BLaER1 treated with 17β-estradiol and CSF1 and Interleukin-3, amounts not matched to agents 10 nM and 100 nM (cell line): ENCODE measurements around the gene CDR2L.
"Not testable (repeated sequence)": the region's sequence is repeated elsewhere in the genome, so short reads cannot be mapped to it uniquely, and the experiment has no call there.

ENCODE experiments used
- H3K27ac ChIP-seq, 11 experiments: shearing (Covaris generic); formaldehyde crosslinking; 2 replicates each; pipeline ENCODE4 v1.8.1; 2022
- H3K27me3 ChIP-seq, 11 experiments: shearing (Covaris generic); formaldehyde crosslinking; 2 replicates each; pipeline ENCODE4 v1.8.1; 2022
- H3K36me3 ChIP-seq, 11 experiments: shearing (Covaris generic); formaldehyde crosslinking; 2 replicates each; pipeline ENCODE4 v1.8.1; 2022
- H3K4me1 ChIP-seq, 10 experiments: shearing (Covaris generic); formaldehyde crosslinking; 2 replicates each; pipeline ENCODE4 v1.8.1; 2022
- H3K4me2 ChIP-seq, 11 experiments: shearing (Covaris generic); formaldehyde crosslinking; 2 replicates each; pipeline ENCODE4 v1.8.1; 2022
- H3K4me3 ChIP-seq, 10 experiments: shearing (Covaris generic); formaldehyde crosslinking; 2 replicates each; pipeline ENCODE4 v1.8.1; 2022
- H3K9ac ChIP-seq, 11 experiments: shearing (Covaris generic); formaldehyde crosslinking; 2 replicates each; pipeline ENCODE4 v1.8.1; 2022
- H3K9me3 ChIP-seq, 11 experiments: shearing (Covaris generic); formaldehyde crosslinking; replicated peaks in 1 of 11; 2 replicates each; pipeline ENCODE4 v1.8.1; 2022
- H4K20me1 ChIP-seq, 11 experiments: shearing (Covaris generic); formaldehyde crosslinking; 2 replicates each; pipeline ENCODE4 v1.8.1; 2022
- Cebpa-rat ChIP-seq, 11 experiments: shearing (Covaris generic); IDR thresholded peaks; 2 replicates each; pipeline ENCODE4 v1.8.1; 2022

The CDR2L gene

GRCh38 chr17:75001915-75002843, 14.7 kb downstream of the CDR2L start:
- peaks cover 15 to 26% (median 19%) of the 10 kb centered on the region in 10 experiments for H3K4me1 ChIP-seq
- peaks cover 0 to 3% (median 0%) of the 10 kb centered on the region in 11 experiments; a peak in 1 of 22 replicates for H4K20me1 ChIP-seq
- H3K4me3 ChIP-seq, result no peak overlapping the region
- H3K9me3 ChIP-seq, result no peaks in the 10 kb centered on the region
- TF ChIP-seq Cebpa-rat (IDR thresholded peaks at IDR 0.05), result no peak
- no peak overlapping the region for H3K9ac ChIP-seq
- no peak overlapping the region for H3K27ac ChIP-seq
- H3K27me3 ChIP-seq, result no peaks in the 10 kb centered on the region
- H3K36me3 ChIP-seq, result peaks cover 0 to 32% (median 12%) of the 10 kb centered on the region in 11 experiments; a peak in 12 of 22 replicates
- no peak overlapping the region; a peak in 1 of 22 replicates for H3K4me2 ChIP-seq

GRCh38 chr17:75003070-75003956, 15.9 kb downstream of the CDR2L start:
- no peak overlapping the region for H3K4me3 ChIP-seq
- TF ChIP-seq Cebpa-rat (IDR thresholded peaks at IDR 0.05), result no peak
- H3K4me1 ChIP-seq, result peaks cover 12 to 23% (median 15%) of the 10 kb centered on the region in 10 experiments
- H3K4me2 ChIP-seq, result no peak overlapping the region
- no peak overlapping the region for H3K27ac ChIP-seq
- H3K27me3 ChIP-seq, result no peaks in the 10 kb centered on the region
- no peak overlapping the region for H3K9ac ChIP-seq
- no peaks in the 10 kb centered on the region for H3K9me3 ChIP-seq
- H3K36me3 ChIP-seq, result peaks cover 0 to 32% (median 12%) of the 10 kb centered on the region in 11 experiments; a peak in 12 of 22 replicates
- peaks cover 0 to 3% (median 0%) of the 10 kb centered on the region in 11 experiments; a peak in 1 of 22 replicates for H4K20me1 ChIP-seq

- H3K36me3 ChIP-seq, result peaks cover 0 to 32% (median 12%) of the 10 kb centered on the region in 11 experiments; a peak in 12 of 22 replicates
- TF ChIP-seq Cebpa-rat (IDR thresholded peaks at IDR 0.05), result no peak
- no peak overlapping the region for H3K27ac ChIP-seq
- H3K9ac ChIP-seq, result no peak overlapping the region
- no peak overlapping the region for H3K4me2 ChIP-seq
- peaks cover 5 to 16% (median 8%) of the 10 kb centered on the region in 10 experiments for H3K4me1 ChIP-seq
- H3K27me3 ChIP-seq, result no peaks in the 10 kb centered on the region
- H4K20me1 ChIP-seq, result peaks cover 0 to 3% (median 0%) of the 10 kb centered on the region in 11 experiments; a peak in 1 of 22 replicates
- H3K9me3 ChIP-seq, result no peaks in the 10 kb centered on the region
- no peak overlapping the region for H3K4me3 ChIP-seq
Observed at GRCh38 chr17:75003957-75004355, 16.5 kb downstream of the CDR2L start.

- Histone ChIP-seq H3K36me3 (peaks cover 0 to 32% (median 12%) of the 10 kb centered on the region in 11 experiments; a peak in 12 of 22 replicates), H3K4me1 (peaks cover under 1 to 12% (median 4%) of the 10 kb centered on the region in 10 experiments; a peak in 18 of 20 replicates), H3K27ac (no peak overlapping the region), H4K20me1 (peaks cover 0 to 3% (median 0%) of the 10 kb centered on the region in 11 experiments; a peak in 1 of 22 replicates), H3K9me3 (no peaks in the 10 kb centered on the region), H3K4me3 (no peak overlapping the region), H3K4me2 (no peak overlapping the region), H3K9ac (no peak overlapping the region), H3K27me3 (no peaks in the 10 kb centered on the region)
- no peak for TF ChIP-seq Cebpa-rat (IDR thresholded peaks at IDR 0.05)
Observed at GRCh38 chr17:75004371-75004770, 16.9 kb downstream of the CDR2L start.

- no peak for TF ChIP-seq Cebpa-rat (IDR thresholded peaks at IDR 0.05)
- H3K9me3 ChIP-seq, result no peaks in the 10 kb centered on the region
- H3K9ac ChIP-seq, result no peak overlapping the region
- no peaks in the 10 kb centered on the region for H3K27me3 ChIP-seq
- H3K4me2 ChIP-seq, result no peak overlapping the region
- peaks cover 0 to 8% (median 0%) of the 10 kb centered on the region in 10 experiments; a peak in 4 of 20 replicates for H3K4me1 ChIP-seq
- peaks cover 0 to 32% (median 12%) of the 10 kb centered on the region in 11 experiments; a peak in 12 of 22 replicates for H3K36me3 ChIP-seq
- H3K27ac ChIP-seq, result no peak overlapping the region
- peaks cover 0 to 3% (median 0%) of the 10 kb centered on the region in 11 experiments; a peak in 1 of 22 replicates for H4K20me1 ChIP-seq
- no peak overlapping the region for H3K4me3 ChIP-seq
Observed at GRCh38 chr17:75005291-75005690, 17.9 kb downstream of the CDR2L start.

GRCh38 chr17:75006084-75006483, 18.7 kb downstream of the CDR2L start:
- H3K4me2 ChIP-seq, H3K9me3 ChIP-seq, H3K9ac ChIP-seq, H4K20me1 ChIP-seq, H3K4me1 ChIP-seq, H3K4me3 ChIP-seq, H3K27ac ChIP-seq, H3K27me3 ChIP-seq: not testable (repeated sequence)
- H3K36me3 ChIP-seq, result peaks cover 0 to 28% (median 10%) of the 10 kb centered on the region in 11 experiments; a peak in 12 of 22 replicates

- Histone ChIP-seq H3K4me1 (peaks cover 0 to 11% (median 10%) of the 10 kb centered on the region in 10 experiments; a peak in 16 of 20 replicates), H3K9me3 (no peaks in the 10 kb centered on the region), H3K4me2 (no peak overlapping the region), H3K36me3 (peaks cover 0 to 22% (median 5%) of the 10 kb centered on the region in 11 experiments; a peak in 12 of 22 replicates), H3K27me3 (no peaks in the 10 kb centered on the region), H3K4me3 (no peak overlapping the region), H3K9ac (no peak overlapping the region), H3K27ac (no peak overlapping the region), H4K20me1 (peaks cover 0 to 3% (median 0%) of the 10 kb centered on the region in 11 experiments; a peak in 1 of 22 replicates)
- TF ChIP-seq Cebpa-rat (IDR thresholded peaks at IDR 0.05), result no peak
Observed at GRCh38 chr17:75006653-75007052, 19.2 kb downstream of the CDR2L start.

- Histone ChIP-seq H3K9me3 (no peaks in the 10 kb centered on the region), H3K4me2 (no peak overlapping the region), H3K4me3 (no peak overlapping the region), H3K27ac (no peak overlapping the region), H3K36me3 (peaks cover 0 to 7% (median 0%) of the 10 kb centered on the region in 11 experiments; a peak in 7 of 22 replicates), H4K20me1 (0 out of 22 replicates have a peak, but pooled peaks cover 0 to 3% (median 0%) of the 10 kb centered on the region in 11 experiments), H3K9ac (no peak overlapping the region), H3K27me3 (no peaks in the 10 kb centered on the region), H3K4me1 (peaks cover 3 to 23% (median 21%) of the 10 kb centered on the region in 10 experiments)
- TF ChIP-seq Cebpa-rat (IDR thresholded peaks at IDR 0.05), result no peak
Observed at GRCh38 chr17:75008373-75008772, 20.9 kb downstream of the CDR2L start.
